ENCODE data around the gene ACBD7. TPM values are rescaled to one million over a fixed set of nuclear protein-coding genes. Genes with fewer than 3 reads are reported as not detected.

ACBD7 gene
- 0.16 and 0.18 TPM in 2 replicates for total RNA-seq

DNA sequence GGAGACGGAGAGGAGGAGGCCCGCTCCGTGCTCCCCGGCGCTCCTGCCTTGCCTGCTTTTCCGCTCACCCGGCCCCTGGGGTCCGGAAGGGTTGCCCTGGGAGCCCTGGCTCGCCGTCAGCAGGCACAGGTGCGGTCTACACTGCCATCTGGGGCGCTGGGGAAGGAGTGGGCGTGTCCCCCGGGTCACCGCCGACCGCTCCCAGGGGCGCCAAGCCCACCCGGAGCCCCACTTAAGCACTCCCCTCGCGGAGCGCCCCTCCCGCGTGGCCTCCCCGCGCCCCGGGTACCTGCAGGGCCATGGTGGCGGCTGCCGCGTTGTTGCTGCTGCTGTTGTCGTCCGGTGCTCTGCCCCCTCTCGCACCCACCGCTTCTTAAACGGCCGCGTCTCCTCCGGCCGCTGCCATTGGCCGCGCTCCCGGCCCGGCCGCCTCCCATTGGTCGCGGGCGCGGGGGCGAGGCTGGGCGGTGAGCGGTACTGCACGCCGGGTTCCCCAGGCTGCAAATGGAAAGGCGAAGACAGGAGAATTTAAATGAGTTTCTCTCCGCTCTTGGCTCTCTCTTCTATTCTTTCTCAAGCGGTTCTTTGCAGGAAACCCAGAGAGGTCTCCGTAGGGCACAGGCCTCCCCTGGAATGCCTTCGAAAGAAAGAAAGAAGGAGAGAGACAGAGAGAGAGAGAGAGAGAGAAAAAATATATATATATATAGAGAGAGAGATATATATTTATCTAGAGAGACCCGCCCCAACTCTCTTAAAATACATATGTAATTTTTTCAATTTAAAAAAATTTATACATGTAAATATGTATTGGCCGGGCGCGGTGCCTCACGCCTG is at the start of gene ACBD7:
Gene ACBD7, minus strand, starts transcription at position 349 of the 834 bp plus-strand sequence. Its CDS starts 48 bp downstream, at position 301.

DNA sequence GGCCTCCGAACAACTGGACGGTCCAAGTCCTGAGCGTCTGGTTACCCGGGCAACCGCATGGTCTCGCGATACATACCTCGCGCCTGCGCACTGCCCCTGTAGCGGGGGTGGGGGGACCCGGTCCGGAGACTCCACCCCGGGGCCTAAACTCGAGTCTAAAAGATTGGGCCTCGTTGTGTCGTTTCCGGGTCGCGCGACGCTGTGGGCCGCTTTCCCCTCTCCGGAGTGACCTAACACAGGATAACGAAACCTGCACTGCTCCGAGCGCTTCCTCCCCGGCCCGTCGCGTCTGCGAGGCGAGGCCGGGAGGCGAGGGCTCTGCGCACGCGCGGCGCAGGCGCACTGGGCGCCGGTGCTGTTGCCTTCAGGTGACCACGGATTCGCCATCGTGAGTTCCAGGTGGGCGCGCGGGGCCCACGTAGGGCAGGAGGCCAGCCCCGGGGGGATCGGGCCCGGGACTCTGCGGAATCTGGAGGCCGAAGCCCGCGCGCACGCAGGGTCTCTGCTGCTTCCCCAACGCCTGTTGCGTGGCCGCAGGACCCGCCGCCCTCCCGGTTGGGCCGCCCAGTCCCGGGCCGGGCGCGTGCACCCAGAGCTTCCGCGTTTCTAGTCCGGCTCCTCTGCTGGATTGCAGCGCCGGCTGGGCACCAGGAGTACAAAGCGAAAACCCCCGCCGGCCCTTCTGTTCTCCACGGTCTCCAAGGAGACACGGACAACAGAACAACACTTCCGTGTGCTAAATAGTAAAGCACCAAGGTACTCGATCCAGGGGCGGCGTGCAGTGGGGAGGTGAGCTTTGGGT is 8.6 kb upstream of the ACBD7 start, which contains the start of gene RPP38:
Gene RPP38, plus strand, starts transcription at position 345 of the 802 bp plus-strand sequence. CDS start 5,960 bp downstream, outside the sequence.

DNA sequence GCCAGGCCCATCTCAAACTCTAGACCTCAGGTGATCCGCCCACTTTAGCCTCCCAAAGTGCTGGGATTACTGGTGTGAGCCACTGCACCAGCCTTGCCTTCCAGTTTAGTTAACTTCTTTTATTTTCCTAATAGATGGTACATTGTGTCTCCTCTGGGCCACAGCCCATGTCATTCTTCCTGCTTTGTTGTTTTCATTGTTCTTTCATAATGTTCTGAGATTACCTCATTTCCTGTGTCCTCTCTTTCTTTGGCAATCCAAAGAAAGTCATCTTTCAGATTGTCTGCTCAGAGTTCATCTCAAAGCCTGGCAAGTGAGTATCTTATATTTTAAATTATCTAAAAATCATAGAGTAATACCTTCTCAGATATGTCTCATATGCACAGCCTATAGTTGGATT is 44.9 kb downstream of the ACBD7 start, which contains the start of gene OLAH:
Gene OLAH, plus strand, starts transcription at position 270 of the 400 bp plus-strand sequence. CDS start 3,346 bp downstream, outside the sequence.

Other genes with a start within 250 kb of the ACBD7 start
- 6.1 and 9.7 TPM in 2 replicates for gene SUV39H2, start 209.9 kb downstream of the ACBD7 start, total RNA-seq
- gene DCLRE1C, start 134.7 kb downstream of the ACBD7 start, total RNA-seq = 4.2 and 4.3 TPM in 2 replicates
- not detected in 2 replicates for gene MEIG1, start 129.4 kb downstream of the ACBD7 start, total RNA-seq
- gene OLAH, start 44.8 kb downstream of the ACBD7 start, total RNA-seq = under 0.01 and 1.6 TPM in 2 replicates
- 9.7 and 19.3 TPM in 2 replicates for gene RPP38, start 8.6 kb upstream of the ACBD7 start, total RNA-seq
- gene NMT2, start 79.9 kb upstream of the ACBD7 start, total RNA-seq = 28.2 and 29.6 TPM in 2 replicates